NCI-H146 treated with DMSO at 0.1 percent for 48 hours (cell line): ENCODE data around the gene PRDM5.

Experiments
- DNase-seq: peaks from one replicate; lab custom pipeline; 2025; ENCODE audit not compliant: unreplicated experiment; lab: John Stamatoyannopoulos, UW

PRDM5 gene

GRCh38 chr4:120824946-120825345 lies 97.6 kb downstream of the PRDM5 start:
- DNase-seq: no peak

GRCh38 chr4:120821977-120822376 lies 100.5 kb downstream of the PRDM5 start:
- no peak for DNase-seq

GRCh38 chr4:120821029-120821428 lies 101.5 kb downstream of the PRDM5 start:
- no peak for DNase-seq

- DNase-seq: no peak
These were observed 102.6 kb downstream of the PRDM5 start for GRCh38 chr4:120819805-120820437.

GRCh38 chr4:120816296-120816965 lies 106.1 kb downstream of the PRDM5 start:
- no peak for DNase-seq

- no peak for DNase-seq
These were observed 107.2 kb downstream of the PRDM5 start for GRCh38 chr4:120815361-120815760.

- DNase-seq: no peak
These were observed 107.6 kb downstream of the PRDM5 start for GRCh38 chr4:120814886-120815285.

GRCh38 chr4:120812216-120812615 lies 110.3 kb downstream of the PRDM5 start:
- no peak for DNase-seq

GRCh38 chr4:120809518-120809917 lies 113.0 kb downstream of the PRDM5 start:
- no peak for DNase-seq

GRCh38 chr4:120808475-120809141 lies 113.9 kb downstream of the PRDM5 start:
- DNase-seq: no peak

GRCh38 chr4:120801137-120801758 lies 121.3 kb downstream of the PRDM5 start:
- no peak for DNase-seq

GRCh38 chr4:120798570-120798969 lies 124.0 kb downstream of the PRDM5 start:
- no peak for DNase-seq

- no peak for DNase-seq
These were observed 126.3 kb downstream of the PRDM5 start for GRCh38 chr4:120796271-120796670.

- DNase-seq: no peak
These were observed 137.3 kb downstream of the PRDM5 start for GRCh38 chr4:120785202-120785601.

- DNase-seq: no peak
These were observed 145.1 kb downstream of the PRDM5 start for GRCh38 chr4:120777459-120777858.

GRCh38 chr4:120775431-120775830 lies 147.1 kb downstream of the PRDM5 start:
- no peak for DNase-seq

- no peak for DNase-seq
These were observed 148.9 kb downstream of the PRDM5 start for GRCh38 chr4:120773641-120774040.

GRCh38 chr4:120771907-120772306 lies 150.6 kb downstream of the PRDM5 start:
- DNase-seq: no peak

GRCh38 chr4:120770897-120771296 lies 151.6 kb downstream of the PRDM5 start:
- DNase-seq: no peak

- no peak for DNase-seq
These were observed 153.3 kb downstream of the PRDM5 start for GRCh38 chr4:120769227-120769626.

GRCh38 chr4:120765260-120765680 lies 157.3 kb downstream of the PRDM5 start:
- no peak for DNase-seq

- DNase-seq: no peak
These were observed 158.9 kb downstream of the PRDM5 start for GRCh38 chr4:120763650-120764049.
